Left ventricle myocardium inferior (tissue), 1 donor: Measurements from ENCODE around the gene ZCCHC2. TPM values are rescaled to one million over a fixed set of nuclear protein-coding genes. Genes with fewer than 3 reads are reported as not detected.

Experiments used
- DNase-seq: peaks from one replicate; pipeline ENCODE4 v3.0.0-alpha.2; 2020
- H3K27ac ChIP-seq: fragments of 200-600 bp; replicated peaks from 2 replicates; pipeline ENCODE4 v1.8.0; 2021
- H3K27me3 ChIP-seq: fragments of 200-600 bp; 2 replicates; pipeline ENCODE4 v1.8.0; 2021; ENCODE audit warnings: low read depth
- H3K36me3 ChIP-seq: fragments of 200-600 bp; 2 replicates; pipeline ENCODE4 v1.8.0; 2021
- H3K4me1 ChIP-seq: fragments of 200-600 bp; 2 replicates; pipeline ENCODE4 v1.8.0; 2021
- H3K4me3 ChIP-seq: fragments of 200-600 bp; 2 replicates; pipeline ENCODE4 v1.8.0; 2021; ENCODE audit warnings: mild to moderate bottlenecking, moderate library complexity
- H3K9me3 ChIP-seq: fragments of 200-600 bp; replicated peaks from 2 replicates; pipeline ENCODE4 v1.8.0; 2021
- intact Hi-C: fragments of 100-400 bp; cut with micrococcal nuclease; formaldehyde crosslinking; loops from one replicate; pipeline ENCODE4 v1.11.0; 2022
- total RNA-seq: library from RNA; stranded (reverse); fragmentation: NEBNext Ultra II Directional; extraction: Animal tissue kit (Norgen Biotek cat#: 25700); gene quantifications from one replicate; pipeline ENCODE4 v1.2.1, GENCODE V29; 2021
- TF ChIP-seq, protein P1 (sequence below): fragments of 200-600 bp; IDR thresholded peaks from 2 replicates; pipeline ENCODE4 v1.8.0; 2021; ENCODE audit warnings: antibody characterized with exemption, mild to moderate bottlenecking, borderline replicate concordance
- donor health status: DM: no; HTN: yes; CAD: no; lungs with severe emphysema.

Gene ZCCHC2
- total RNA-seq, 1 donor from 2014 or later: 13.1 TPM

DNA sequence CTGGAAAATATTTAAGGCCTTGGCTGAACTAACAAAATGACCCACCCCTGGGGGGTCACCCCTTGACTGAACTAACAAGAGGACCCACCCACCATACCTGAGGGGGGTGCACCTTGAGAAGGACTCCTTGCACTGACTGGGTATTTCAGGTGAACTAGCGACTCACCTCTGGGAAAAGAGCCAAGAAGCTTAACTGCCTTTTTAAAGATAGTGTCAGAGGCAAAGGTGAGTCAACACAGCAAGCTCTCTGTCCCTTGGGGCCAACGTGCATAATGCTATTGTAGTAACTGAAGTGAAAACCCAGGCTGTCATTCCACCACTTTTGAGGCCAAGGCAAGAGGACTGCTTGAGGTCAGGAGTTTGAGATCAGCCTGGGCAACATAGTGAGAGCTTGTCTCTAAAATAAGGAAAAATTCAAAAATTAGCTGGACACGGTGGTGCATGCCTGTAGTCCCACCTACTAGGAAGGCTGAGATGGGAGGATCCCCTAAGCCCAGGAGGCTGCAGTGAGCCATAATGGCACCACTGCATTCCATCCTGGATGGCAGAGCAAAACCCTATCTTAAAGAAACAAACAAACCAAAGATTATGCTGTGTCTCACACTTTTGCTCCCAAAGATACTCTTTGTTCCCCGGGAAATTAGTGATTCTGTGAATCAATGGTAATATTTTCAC, 36.4 kb upstream of the ZCCHC2 start:
- Histone ChIP-seq H3K27ac (no peak overlapping the region), H3K4me3 (no peak overlapping the region), H3K36me3 (no peaks in the 10 kb centered on the region), H3K27me3 (peaks cover 15% of the 10 kb centered on the region), H3K4me1 (no peaks in the 10 kb centered on the region), H3K9me3 (peaks cover 8% of the 10 kb centered on the region)
- no peak for DNase-seq
- intact Hi-C loops: no loop called here
- TF ChIP-seq, protein P1, sequence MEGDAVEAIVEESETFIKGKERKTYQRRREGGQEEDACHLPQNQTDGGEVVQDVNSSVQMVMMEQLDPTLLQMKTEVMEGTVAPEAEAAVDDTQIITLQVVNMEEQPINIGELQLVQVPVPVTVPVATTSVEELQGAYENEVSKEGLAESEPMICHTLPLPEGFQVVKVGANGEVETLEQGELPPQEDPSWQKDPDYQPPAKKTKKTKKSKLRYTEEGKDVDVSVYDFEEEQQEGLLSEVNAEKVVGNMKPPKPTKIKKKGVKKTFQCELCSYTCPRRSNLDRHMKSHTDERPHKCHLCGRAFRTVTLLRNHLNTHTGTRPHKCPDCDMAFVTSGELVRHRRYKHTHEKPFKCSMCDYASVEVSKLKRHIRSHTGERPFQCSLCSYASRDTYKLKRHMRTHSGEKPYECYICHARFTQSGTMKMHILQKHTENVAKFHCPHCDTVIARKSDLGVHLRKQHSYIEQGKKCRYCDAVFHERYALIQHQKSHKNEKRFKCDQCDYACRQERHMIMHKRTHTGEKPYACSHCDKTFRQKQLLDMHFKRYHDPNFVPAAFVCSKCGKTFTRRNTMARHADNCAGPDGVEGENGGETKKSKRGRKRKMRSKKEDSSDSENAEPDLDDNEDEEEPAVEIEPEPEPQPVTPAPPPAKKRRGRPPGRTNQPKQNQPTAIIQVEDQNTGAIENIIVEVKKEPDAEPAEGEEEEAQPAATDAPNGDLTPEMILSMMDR: no peak

DNA sequence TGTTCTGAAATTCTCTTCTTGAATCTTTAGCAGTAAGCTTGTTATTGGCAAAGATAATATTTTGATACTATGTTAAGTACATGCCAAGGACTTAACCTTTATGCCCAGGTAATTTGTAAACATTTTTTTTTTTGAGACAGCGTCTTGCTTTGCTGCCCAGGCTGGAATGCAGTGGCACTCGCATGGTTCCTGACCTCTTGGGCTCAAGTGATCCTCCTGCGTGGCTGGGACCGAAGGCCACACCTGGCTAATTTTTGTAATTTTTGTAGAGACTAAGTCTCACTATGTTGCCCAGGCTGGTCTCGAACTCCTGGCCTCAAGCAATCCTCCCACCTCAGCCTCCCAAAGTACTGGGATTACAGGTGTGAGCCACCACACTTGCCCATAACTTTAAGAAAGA, 35.7 kb upstream of the ZCCHC2 start:
- Histone ChIP-seq H3K27ac (no peak overlapping the region), H3K9me3 (peaks cover under 1% of the 10 kb centered on the region), H3K36me3 (no peaks in the 10 kb centered on the region), H3K4me1 (no peaks in the 10 kb centered on the region), H3K27me3 (peaks cover 15% of the 10 kb centered on the region), H3K4me3 (no peak overlapping the region)
- no peak for DNase-seq
- intact Hi-C loops: no loop called here
- TF ChIP-seq, protein P1: no peak

DNA sequence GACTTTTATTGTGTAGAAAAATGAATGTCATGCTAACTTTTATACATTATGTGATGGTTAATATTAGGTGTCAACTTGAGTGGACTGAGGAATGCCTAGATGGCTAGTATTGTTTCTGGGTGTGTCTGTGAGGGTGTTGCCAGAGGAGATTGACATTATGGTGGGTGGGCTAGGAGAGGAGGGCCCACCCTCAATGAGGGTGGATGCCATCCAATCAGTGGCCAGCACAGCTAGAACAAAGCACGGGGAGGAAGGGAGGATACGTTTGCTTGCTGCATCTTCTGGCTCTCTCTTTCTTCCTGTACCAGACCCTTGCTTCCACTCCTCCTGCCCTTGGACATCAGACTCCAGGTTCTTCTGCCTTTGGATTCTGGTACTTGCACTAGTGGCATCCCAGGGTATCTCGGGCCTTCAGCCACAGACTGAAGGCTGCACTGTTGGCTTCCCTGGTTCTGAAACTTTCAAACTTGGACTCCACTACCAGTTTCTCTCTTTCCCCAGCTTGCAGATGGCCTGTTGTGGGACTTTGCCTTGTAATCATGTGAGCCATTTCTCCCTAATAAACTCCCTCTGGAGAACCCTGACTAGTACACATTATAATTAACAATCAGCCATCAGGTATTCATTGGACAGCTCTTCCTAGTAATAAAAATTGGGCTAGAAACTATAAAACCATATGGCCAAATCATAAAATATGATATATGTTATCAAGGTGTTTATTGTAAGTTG, 31.7 kb upstream of the ZCCHC2 start:
- Histone ChIP-seq H3K27ac (no peak overlapping the region), H3K27me3 (peaks cover 8% of the 10 kb centered on the region), H3K4me3 (no peak overlapping the region), H3K36me3 (no peaks in the 10 kb centered on the region), H3K4me1 (no peaks in the 10 kb centered on the region), H3K9me3 (no peaks in the 10 kb centered on the region)
- DNase-seq: no peak
- TF ChIP-seq, protein P1: no peak
- intact Hi-C loops: no loop called here

DNA sequence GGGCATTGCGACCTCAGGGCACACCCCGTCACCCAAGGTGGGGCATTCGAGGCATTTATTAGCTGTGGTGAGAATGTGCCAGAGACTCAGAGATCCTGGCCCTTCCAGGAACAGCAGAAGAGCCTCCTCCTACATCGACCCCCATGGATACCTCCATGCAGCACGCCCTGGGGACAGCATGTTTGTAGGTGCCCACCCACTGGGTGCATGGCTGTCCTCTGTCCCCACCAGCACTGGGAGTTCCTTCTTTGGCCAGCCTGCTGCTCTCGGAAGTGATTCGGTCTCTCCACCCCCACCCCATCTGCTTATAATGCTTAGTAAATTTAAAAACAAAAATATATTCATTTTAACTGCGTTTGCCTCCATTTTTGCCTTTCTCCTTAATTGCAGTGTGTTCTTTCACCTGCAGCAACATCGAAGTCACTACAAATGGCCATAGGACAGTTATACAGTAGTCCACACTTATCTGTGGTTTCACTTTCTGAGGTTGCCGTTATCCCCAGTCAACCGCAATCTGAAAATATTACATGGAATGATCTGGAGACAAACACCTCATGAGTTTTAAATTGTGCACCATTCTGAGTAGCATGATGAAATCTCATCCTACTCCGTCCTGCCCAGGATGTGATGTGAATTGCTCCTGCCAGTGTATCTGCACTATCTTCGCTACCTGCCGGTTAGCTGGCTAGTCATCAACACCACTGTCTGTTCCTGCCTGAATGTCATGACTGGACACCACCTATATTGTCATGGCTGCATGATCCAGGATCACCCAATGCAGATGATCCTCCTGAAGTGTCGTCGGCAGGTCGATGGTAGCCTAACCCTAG, 29.6 kb upstream of the ZCCHC2 start:
- Histone ChIP-seq H3K9me3 (no peaks in the 10 kb centered on the region), H3K4me1 (no peaks in the 10 kb centered on the region), H3K27ac (no peak overlapping the region), H3K36me3 (no peaks in the 10 kb centered on the region), H3K4me3 (no peak overlapping the region), H3K27me3 (no peaks in the 10 kb centered on the region)
- TF ChIP-seq, protein P1: no peak
- intact Hi-C loops: no loop called here
- DNase-seq: no peak

DNA sequence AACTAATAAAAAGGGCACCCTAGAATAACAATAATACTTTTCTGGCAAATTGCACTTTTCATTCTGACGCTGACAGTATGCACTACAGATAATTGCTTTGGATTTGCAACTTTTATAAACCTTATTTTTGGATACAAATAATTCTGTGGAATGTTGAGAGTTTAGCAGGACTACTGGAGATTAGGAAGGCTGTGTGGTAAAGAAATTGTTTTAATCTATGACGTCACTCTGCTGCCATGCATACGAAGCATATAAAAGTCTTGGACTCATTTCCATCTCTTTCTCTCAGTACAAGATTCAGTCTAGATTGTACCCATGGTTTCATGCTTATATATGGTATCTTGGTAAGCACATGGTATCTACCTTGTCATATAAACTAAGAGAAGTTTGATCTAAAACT, 28.1 kb upstream of the ZCCHC2 start:
- Histone ChIP-seq H3K4me1 (no peaks in the 10 kb centered on the region), H3K27ac (no peak overlapping the region), H3K36me3 (no peaks in the 10 kb centered on the region), H3K4me3 (no peak overlapping the region), H3K9me3 (no peaks in the 10 kb centered on the region), H3K27me3 (no peaks in the 10 kb centered on the region)
- TF ChIP-seq, protein P1: no peak
- DNase-seq: no peak
- intact Hi-C loops: no loop called here
